ENCODE measurements around the gene TTLL11.

DNA sequence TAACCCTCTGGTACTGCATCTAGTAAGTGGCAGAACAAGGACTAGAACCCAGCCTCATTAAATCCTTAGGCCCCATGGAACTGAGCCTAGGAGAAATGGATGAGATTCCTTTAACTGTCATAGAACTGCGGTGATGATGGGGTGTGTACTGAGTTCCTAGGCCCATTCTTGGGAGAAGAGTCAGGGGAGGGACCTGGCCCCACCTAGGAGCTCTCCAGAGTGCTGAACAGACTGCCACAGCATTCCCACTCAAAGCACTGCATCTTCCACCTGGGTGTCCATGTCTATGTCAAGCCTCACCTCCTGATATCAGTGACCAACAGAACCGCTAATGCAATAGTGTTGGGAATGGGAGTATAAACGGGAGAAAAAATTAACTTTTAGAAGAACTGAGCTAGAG lies 36.6 kb downstream of the TTLL11 start:
- TF ChIP-seq CTCF (IDR thresholded peaks at IDR 0.05; ENCODE audit: control extremely low read depth in 1 of 3, insufficient read depth in 1 of 3, low read depth in 1 of 3, low read length in 3 of 3) (no peak), SP4 (IDR thresholded peaks at IDR 0.05; ENCODE audit: low read length) (no peak), POLR2AphosphoS5 (IDR thresholded peaks at IDR 0.05; ENCODE audit: low read depth, low read length) (no peak), BRCA1 (IDR thresholded peaks at IDR 0.05; ENCODE audit: low read depth, low read length) (no peak), RFX5 (IDR thresholded peaks at IDR 0.05; ENCODE audit: borderline replicate concordance, low read depth, low read length) (no peak), CHD2 (IDR thresholded peaks at IDR 0.05; ENCODE audit: low read length) (no peak)
- TF ChIP-seq, protein P1, sequence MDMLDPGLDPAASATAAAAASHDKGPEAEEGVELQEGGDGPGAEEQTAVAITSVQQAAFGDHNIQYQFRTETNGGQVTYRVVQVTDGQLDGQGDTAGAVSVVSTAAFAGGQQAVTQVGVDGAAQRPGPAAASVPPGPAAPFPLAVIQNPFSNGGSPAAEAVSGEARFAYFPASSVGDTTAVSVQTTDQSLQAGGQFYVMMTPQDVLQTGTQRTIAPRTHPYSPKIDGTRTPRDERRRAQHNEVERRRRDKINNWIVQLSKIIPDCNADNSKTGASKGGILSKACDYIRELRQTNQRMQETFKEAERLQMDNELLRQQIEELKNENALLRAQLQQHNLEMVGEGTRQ (IDR thresholded peaks at IDR 0.05; ENCODE audit: low read length) = no peak

All from H1 (cell line).